Measurements from ENCODE around the gene ZNRD2.
"Not testable (repeated sequence)": the region's sequence is repeated elsewhere in the genome, so short reads cannot be mapped to it uniquely, and the experiment has no call there.

ZNRD2 gene

DNA sequence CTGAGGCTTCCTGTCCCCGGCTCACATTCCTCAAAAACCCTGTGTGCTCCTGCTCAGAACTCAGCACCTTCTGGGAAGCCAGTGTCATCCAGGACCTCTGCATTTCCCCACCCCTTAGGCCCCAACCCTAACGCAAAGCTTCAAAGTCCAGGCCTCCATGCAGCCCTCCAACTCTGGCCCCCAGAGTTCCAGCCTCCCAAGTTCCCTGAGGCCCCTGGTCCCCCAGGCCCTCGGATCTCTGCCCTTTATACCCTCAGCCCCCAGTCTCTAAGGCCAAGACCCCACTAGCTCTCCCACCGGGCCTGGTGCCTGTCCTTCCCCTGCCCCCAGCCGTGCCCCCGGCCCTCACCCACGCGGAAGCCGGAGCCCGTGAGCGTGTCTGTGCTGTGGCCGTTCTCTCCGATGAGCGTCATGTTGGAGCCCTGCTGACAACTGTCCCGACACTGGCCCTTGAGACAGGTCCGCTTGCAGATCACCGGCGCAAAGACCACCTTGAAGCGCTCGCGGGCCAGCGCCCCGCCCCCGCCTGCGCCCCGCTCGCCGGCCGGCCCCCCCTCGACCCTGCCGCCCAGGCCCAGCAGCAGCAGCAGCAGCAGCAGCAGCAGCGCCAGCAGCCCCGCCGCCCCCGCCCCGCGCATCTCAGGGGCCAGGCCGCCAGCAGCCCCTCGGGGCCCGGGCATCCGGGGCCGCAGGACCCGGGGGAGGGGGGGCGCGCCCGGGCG lies 12.8 kb upstream of the ZNRD2 start:
- DNase-seq, result no peak

DNA sequence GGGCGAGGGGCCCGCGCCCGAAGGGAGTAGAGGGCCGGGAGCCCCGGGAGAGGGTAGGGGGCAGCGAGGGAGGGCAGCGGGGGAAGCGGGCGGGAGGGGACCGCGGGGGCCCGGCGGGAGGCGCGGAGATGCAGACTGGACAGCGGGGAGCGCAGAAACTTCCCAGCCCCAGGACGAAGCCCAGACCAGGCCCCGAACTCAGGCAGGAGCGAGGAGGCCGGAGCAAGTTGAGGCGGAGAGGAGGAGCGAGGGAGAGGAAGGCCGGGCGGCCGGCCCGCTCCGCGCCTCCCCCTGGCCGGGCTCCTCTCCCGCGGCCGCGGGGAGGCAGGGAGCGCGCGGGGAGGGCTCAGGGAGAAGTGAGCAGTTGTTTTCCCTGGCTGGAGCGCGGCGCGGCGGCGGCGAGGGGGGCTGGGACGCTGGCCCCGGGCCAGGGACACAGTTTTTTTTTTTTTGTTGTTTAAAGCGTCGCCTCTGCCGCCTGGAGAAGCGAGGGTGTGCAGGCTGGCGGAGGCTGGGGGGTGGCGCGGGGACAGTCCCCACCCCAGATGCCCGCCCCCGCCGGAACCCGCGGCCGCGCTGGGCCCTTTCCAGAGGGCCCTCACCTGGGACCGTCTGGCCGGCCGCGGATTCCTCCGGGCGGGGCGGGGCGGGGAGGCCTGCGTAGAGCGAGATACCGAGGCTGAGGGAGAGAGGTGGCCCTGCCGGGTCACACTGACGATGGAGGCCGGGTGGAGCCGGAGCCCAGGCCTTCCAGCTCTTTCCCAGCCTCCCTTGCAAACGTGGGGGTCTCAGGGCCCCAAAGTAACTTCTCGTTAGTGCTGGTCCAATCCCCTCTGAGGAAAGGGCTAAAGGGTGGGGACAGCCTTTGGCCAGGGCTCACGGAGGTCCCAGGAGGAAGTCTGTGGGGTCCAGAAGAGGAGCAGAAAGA lies 12.0 kb upstream of the ZNRD2 start, which contains the start of gene LTBP3:
Gene LTBP3 (minus strand): TSS at position 358 of the 928 bp plus-strand sequence. CDS start 400 bp downstream, outside the sequence.
- peak; percentile 86 for DNase-seq

DNA sequence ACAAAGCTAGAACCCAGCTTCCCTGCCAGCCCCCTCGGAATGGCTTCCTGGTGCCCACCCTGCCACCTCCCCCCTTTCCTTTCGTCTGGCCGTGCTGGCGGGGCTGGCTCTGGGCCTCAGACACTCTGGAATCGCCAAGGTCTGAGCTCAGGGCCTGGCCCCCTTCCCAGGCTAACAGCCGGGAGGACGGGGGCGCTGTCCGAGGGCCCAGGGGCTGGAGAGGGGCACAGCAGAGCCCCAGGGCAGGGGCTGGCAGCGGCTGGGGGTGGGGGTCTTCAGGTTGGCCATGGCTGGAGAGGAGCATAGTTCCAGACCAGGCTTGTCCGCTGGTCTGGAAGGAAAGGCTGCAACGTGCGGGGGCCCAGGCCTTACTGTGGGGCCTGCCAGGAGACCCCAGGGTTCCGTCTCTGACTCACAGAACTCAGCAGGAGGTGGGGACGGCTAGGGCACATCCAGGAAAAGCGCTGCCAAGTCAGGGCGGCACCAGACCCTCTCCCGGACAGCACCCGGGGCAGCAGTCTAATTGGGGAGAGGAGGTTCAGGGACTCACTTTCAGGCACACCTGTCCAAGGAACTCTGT lies 11.3 kb upstream of the ZNRD2 start:
- no peak for DNase-seq

DNA sequence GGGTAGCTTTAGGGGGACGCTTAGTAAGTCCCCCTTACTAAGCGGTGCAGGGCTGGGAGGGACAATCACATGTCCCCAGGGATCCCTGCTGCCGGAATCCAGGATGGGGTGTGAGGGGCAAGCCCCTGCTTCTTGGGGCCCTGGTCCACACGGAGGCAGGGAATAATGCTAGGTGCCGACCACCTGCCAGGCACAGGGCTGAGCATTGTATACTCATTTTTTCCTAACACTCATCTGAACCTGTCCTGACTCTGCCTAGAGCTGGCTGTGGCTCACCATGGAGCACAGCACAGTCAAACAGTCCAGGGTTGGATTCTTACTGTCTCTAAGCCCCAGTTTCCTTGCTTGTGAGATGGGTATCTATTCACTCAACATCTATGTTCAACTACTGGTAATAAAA lies 10.7 kb upstream of the ZNRD2 start:
- DNase-seq, result no peak

DNA sequence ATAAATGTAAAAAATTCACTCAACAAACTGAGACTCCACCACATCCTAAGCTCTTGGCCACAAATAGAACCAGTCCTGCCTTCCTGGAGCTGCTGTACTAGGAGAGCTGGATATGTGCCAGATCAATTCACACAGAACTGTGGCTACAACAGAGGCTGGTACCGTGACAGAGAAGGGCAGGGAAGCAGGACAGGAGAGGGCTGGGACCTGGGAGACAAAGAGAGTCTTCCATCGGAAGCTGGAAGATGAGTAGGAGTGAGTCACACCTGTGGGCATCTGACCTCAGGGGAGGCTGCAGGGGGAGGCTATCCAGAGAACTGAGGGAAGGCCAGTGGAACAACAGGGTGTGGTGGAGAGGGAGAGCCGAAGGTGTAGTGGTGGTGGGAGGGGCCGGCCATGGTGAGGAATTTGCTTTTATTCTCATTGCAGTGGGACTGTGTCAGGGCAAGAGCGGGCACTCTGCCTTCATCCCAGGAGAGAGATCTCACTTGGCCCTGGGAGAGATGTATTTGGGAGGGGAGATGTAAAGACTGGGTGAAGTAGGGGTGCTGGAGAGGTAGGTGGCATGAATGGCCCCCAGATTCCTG lies 10.2 kb upstream of the ZNRD2 start:
- peak; percentile 93 for DNase-seq

DNA sequence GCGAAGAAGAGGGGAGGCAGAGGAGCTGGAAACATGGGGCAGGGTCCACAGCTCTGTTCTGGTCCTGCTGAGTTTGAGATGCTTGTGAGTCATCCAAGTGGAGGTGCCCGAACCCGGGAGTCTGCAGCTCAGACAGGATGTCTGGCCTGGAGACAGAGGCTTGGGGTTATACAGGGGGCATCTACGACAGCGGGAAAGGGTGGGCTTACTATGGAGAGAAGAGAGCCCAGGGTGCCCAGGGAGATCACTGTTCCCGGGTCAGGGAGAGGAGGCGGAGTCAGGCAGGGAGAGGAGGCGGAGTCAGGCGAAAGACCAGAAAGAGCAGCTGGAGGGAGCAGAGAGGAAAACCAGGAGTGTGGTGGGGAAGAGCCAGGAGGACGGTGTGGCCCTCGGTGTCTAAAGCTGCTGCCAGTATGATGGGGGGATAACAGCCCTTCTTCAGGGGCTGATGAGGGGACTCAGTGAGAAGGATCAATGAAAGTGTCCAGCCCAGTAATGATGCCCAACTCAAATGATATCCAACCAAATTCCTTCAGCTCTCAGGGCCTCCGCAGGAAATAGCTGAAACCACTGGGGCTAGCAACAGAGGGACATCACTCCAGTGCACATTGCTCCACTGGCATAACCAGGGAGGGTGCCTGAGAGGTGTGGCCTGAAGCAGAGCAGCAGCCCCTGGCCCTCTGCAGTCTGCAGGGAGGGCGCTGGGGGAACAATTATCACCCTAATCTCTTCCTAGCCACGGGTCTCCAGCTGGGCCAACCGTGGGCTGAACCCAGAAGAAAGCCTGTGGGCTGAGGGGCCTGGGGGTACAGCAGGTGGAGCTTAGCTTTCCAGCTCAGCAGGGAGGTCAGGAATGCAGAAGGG lies 9.5 kb upstream of the ZNRD2 start:
- DNase-seq, result peak; percentile 88

DNA sequence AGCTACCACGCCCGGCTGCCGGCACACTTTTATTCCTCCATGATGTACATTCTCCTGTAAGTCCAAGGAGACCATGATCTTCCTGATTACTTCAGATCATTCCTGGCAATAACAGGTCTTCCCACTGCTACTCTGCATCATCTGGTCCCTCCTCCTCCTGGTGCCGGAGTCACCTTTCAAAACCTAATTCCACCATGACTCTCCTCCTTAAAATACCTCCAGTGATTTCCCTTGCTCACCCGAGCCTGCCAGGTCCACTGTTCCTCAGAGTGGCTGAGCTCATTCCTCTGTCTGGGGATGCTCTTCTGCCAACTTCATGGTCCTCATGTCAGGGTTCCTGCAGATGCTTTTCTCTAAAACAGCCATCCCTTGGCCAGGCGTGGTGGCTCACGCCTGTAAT lies 8.3 kb upstream of the ZNRD2 start:
- no peak for DNase-seq

DNA sequence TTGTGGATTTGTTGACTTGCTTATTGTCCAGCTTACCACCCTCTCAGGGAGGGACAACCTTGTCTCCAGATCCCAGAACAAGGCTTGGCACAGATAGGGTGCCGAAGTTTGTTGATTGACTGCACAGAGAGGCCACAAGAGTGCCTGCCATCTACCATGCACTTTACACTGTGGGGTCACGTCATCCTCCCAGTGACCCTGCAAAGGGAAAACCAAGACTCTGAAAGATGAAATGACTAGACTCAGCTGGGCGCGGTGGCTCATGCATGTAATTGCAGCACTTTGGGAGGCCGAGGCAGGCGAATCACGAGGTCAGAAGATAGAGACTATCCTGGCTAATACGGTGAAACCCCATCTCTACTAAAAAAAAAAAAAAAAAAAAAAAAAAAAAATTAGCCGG lies 7.5 kb upstream of the ZNRD2 start:
- no peak for DNase-seq

DNA sequence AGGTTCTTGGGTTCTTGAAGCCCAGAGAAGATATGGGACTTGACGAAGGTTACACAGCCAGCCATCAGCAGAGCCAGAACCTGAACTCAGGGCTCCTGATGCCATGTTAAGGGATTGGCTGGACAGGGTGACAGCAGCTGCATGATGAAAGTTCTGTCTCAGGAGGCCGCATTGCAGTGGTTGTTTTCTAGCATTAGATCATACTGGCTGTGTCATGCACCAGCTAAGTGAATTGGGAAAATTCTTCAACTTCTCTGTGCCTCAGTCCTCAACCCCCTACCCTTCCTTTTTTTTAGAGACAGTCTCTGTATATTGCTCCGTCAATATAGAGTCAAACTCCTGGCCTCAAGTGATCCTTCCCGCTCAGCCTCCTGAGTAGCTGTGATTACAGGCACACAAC lies 6.7 kb upstream of the ZNRD2 start:
- no peak for DNase-seq

DNA sequence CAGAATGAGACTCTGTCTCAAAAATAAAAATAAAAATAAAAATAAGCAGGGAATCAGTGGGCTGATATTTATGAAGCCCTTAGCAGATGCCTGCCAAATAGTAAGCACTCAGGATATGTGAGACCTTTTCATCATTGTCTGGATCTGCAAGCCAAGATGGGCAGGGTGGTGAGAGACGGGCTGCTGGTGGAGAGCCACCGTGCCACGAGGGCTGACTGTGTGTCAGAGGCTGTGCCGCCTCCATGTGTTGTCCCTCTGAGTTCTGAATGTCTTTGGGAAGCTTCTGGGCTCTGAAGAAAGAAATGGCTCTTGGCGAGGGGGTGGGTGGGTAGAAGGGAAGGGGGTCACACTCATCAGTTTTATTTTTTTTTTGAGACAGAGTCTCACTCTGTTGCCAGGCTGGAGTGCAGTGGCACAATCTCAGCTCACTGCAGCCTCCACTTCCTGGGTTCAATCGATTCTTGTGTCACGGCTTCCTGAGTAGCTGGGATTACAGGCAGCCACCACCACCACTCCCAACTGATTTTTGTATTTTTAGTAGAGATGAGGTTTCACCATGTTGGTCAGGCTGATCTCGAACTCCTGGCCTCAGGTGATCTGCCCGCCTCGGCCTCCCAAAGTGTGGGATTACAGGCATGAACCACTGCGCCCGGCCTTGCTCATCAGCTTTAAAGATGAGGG lies 5.3 kb upstream of the ZNRD2 start:
- DNase-seq, result not testable (repeated sequence)

DNA sequence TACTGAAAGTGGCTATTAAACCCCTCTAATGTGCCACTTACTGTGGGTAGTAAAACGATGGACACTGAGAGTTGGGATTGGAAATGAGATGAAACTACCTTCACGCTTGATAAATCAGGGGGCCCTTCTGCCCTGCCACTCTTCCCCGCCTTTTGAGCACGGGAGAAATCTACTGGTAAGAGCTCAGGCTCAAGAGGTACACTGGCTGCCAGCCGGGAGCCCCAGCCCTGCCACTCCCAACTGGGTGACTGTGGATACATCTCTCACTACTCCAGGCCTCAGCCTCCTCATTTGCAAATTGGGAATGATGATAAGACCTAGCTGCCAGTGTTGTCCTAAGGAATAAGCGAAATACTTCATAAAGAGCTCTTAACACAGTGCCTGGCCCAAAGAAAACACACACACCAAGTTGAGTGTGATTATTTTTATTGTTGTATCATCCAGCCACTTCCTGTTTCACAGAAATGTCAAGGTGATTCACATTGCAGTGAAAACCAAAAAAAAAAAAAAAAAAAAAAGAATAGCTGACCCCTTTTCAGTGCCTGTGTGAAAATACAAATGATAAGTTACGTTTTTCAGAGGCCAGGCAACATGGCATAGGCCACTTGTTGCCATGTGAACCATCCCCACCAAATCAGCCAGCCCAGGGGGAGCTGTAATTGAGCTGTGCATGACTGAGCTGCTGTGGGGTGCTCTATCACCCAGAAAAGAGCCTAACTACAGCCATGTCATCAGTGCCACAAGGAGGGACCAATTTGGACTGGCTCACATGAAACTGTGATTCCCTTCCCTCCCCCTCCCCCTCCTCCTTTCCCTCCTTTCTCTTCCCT lies 4.4 kb upstream of the ZNRD2 start:
- DNase-seq, result no peak

DNA sequence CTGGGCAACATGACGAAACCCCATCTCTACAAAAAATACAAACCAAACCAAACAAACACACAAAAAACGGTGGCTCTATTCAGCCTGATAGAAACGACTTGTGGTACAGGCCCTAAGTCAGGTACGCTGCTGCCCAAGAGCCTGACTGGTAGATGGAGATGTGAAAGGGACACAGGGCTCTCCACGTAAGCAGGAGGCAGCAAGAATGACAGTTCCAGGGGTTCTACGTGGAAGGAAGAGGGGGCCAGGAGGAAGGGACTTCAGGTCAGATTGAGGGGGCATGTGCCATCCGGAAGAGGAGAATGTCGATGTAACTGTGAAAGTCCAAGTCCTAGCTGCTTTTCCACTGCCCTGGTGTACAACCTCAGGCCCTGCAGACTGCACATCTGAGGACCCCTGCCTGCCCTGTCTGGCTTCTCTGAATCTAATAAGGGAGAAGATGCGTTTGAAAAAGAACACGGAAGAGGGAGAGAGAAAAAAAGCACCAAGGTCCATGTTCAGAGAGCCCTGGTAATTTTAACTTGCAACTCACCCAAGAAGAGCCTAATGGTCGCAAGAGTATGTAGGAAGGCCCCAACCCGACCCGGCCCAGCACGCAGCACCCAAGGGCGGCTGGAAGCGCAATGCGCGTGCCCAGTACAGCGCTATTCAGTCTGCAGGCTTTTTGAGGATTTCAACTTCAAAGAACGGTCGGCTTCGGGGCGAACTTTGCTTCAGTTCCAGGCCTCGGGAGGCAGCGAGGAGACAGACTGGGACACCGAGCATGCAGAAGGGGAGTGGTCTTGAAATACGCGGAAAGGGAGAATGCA lies 909 bp upstream of the ZNRD2 start:
- no peak for DNase-seq

DNA sequence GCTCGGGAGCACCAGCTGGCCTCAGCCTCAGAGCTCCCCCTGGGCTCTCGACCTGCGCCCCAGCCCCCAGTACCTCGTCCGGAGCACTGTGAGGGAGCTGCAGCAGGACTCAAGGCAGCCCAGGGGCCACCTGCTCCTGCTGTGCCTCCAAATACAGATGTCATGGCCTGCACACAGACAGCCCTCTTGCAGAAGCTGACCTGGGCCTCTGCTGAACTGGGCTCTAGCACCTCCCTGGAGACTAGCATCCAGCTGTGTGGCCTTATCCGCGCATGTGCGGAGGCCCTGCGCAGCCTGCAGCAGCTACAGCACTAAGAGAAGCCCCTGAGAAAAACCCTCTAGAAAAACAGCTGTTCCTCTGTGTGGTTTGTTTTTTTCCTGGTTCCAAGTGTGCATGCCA lies 1.1 kb downstream of the ZNRD2 start:
- DNase-seq, result no peak

DNA sequence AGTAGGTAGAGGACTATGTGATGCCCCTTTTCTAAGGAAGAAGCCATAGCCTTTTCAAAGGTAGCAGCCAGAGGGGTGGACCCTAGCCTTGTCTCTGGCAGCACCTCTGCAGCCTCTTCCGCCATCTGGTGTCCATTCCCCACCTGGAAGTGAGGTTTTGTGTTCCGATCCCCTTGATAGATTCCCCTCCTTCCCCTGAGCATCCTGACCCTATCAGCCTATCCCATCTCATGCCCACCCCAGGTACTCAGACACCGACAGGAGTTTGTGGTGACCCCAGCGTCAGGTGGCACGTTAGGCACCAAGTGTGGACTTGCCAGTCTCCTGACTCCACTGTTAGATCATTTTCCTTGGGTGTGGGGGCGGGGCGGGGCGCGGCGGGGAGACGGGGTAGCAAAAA lies 1.7 kb downstream of the ZNRD2 start:
- peak; percentile 87 for DNase-seq

DNA sequence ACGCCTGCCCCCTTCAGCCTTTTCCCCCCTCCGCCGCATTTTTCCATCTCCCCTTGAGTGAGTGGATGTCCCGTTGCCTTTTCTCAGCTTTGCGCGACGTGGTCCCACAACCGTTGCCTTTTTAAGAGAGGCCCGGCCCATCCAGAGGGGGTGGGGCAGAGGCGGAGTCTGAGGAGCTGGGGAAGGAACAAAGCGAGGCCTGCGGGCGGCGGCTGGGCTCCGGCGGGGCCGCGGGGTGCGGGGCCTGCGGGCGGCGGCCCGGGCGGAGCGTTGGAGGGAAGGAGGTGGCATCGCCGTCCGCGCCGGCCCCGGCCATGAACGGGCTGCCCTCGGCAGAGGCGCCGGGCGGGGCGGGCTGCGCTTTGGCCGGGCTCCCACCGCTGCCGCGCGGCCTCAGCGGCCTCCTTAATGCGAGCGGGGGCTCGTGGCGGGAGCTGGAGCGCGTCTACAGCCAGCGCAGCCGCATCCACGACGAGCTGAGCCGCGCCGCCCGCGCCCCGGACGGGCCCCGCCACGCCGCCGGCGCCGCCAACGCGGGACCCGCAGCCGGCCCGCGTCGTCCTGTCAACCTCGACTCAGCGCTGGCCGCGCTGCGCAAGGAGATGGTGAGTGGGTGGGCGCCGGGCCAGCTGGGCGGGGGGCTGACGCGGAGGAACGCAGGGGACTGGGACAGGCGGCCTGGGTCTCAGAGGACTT lies 2.2 kb downstream of the ZNRD2 start, which contains the start of gene FAM89B:
Gene FAM89B (plus strand): TSS at position 183 of the 696 bp plus-strand sequence. CDS start 132 bp downstream, at position 315.
- peak; percentile 93 for DNase-seq

DNA sequence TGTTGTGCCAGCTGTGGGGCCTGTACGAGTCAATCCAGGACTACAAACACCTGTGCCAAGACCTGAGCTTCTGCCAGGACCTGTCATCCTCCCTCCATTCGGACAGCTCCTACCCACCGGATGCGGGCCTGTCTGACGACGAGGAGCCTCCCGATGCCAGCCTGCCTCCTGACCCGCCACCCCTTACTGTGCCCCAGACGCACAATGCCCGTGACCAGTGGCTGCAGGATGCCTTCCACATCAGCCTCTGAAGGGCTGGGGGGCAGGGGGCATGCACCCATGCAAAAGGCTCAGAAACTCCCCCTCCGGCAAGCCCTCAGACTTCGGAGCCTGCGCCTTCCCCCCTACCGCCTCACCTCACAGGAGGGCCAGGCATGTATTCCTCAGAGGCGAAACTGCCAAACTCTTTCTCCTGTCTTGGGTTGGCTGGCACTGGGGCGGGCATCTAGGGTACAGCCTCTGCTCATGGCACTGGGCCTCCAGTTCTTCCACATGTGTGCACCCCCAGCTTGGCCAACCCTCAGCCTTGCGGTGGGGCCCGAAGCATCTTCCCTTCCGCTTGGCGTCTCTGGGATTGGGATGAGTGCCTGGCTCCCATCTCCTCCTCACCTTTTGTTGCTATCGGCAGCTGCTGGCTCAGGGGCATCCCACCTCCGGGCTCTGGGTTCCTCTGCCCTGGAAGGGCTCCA lies 3.3 kb downstream of the ZNRD2 start:
- no peak for DNase-seq

DNA sequence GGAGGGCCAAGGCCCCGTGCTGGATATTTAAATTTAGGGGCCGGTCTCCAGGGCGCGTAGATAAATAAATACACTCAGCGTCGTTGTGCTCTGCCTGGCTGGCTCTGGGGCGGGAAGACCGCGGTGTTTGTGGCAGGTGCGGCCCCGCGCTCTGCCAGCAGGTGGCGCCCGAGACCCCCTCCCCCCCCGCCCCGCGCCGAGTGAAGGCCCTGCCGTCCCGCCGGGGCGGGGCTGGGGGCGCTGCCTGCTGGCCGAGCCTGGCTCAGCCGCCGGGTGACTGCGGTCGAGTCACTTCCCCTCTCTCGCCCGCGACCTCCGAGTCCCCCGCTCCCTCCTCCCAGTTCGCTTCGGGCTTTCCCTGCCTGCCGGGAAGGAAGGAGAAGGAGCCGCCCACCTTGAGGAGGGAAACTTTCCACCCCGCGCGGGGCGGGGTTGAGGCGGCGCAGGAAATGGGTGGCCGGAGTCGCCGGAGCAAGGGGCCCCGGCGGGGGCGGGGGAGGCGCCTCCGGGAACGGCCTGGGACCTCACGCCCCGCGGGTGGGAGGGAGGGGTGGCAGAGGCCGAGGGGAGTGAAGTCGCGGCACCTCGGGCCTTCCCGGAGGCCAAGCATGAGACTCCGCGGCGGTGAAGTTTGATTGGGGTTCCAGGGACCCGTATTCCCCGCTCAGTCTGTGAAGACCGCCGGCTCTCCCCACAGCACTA lies 4.0 kb downstream of the ZNRD2 start:
- peak; percentile 98 for DNase-seq

Measured in islet precursor cell (in vitro differentiated cells).